Stimulated activated CD8-positive, alpha-beta memory T cell treated with anti-CD3 and anti-CD28 coated beads, Interleukin-12 subunit alpha, Interleukin-12 subunit beta, amount 100 ng/mL, for 1 hour (primary cell): ENCODE measurements around the gene RARG.

ENCODE experiments used
- DNase-seq: peaks from one replicate; pipeline ENCODE4 v3.0.0-alpha.2; 2020; ENCODE audit warnings: low read depth

Gene RARG

GRCh38 chr12:53223389-53224060 lies 8.5 kb downstream of the RARG start:
- DNase-seq: no peak

GRCh38 chr12:53222806-53223261 lies 9.2 kb downstream of the RARG start:
- DNase-seq: no peak

GRCh38 chr12:53222170-53222721 lies 9.8 kb downstream of the RARG start:
- no peak for DNase-seq

- no peak for DNase-seq
Measured at GRCh38 chr12:53221203-53222080, 10.6 kb downstream of the RARG start.

GRCh38 chr12:53220694-53221202 lies 11.3 kb downstream of the RARG start:
- DNase-seq: peak; percentile 56

- DNase-seq: peak; percentile 64
Measured at GRCh38 chr12:53219956-53220693, 11.9 kb downstream of the RARG start.

- DNase-seq: peak; percentile 48
Measured at GRCh38 chr12:53219292-53219955, 12.6 kb downstream of the RARG start.

GRCh38 chr12:53218551-53219291 lies 13.3 kb downstream of the RARG start:
- no peak for DNase-seq

- no peak for DNase-seq
Measured at GRCh38 chr12:53217931-53218307, 14.1 kb downstream of the RARG start.

GRCh38 chr12:53217051-53217930 lies 14.7 kb downstream of the RARG start:
- no peak for DNase-seq

- no peak for DNase-seq
Measured at GRCh38 chr12:53215497-53215896, 16.5 kb downstream of the RARG start.

- no peak for DNase-seq
Measured at GRCh38 chr12:53214687-53215455, 17.1 kb downstream of the RARG start.

- DNase-seq: no peak
Measured at GRCh38 chr12:53214221-53214620, 17.8 kb downstream of the RARG start.

GRCh38 chr12:53213348-53213747 lies 18.7 kb downstream of the RARG start:
- DNase-seq: peak; percentile 78

- DNase-seq: no peak
Measured at GRCh38 chr12:53212931-53213330, 19.1 kb downstream of the RARG start.

- no peak for DNase-seq
Measured at GRCh38 chr12:53211476-53212381, 20.3 kb downstream of the RARG start.

- no peak for DNase-seq
Measured at GRCh38 chr12:53210843-53211242, 21.2 kb downstream of the RARG start.

- no peak for DNase-seq
Measured at GRCh38 chr12:53208877-53209463, 23.0 kb downstream of the RARG start.
